AML-193 (cell line): ENCODE measurements around the gene EOLA2.
"Not testable (repeated sequence)": the region's sequence is repeated elsewhere in the genome, so short reads cannot be mapped to it uniquely, and the experiment has no call there.

Experiments
- DNase-seq, 2 experiments: peaks; one replicate each; lab custom pipeline; 2025; lab: John Stamatoyannopoulos, UW

The EOLA2 gene

DNA sequence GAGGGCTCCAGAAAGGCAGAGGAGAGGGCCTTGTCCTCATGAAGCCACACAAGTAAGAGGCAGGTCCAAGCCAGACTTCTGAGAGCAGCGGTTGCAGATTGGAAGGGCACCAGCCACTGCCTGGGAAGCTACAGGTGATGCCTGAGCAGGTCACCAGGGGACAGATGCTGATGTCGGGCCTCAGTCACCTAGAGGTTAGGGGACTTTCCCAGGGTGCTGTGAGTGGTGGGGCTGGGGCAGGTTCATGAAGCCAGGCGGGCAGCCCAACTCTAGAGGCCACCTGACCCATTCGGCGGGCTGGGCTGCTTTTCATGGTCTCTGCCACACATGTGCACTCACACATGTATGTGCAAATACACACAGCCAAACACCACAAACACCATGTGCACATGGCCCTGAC, 5.3 kb downstream of the EOLA2 start:
- DNase-seq: not testable (repeated sequence)

DNA sequence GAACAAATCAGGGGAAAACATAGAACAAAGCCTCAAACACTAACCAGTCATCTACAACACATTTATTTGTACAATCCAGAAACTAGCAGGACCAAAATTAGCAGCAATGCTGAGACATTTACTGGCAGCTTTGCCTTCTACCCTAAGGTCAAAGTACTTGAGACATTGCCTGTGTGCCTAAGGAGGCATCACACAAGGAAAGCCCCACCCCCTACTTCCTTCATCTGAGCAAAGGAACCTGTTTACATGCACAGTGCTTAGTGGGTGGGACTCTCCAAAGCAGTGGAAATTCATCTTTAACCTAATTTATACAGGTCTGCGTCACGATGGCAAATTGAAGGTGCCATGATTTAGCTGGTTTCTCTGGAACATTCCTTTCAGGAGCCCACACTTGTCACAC, 6.1 kb downstream of the EOLA2 start:
- DNase-seq: not testable (repeated sequence)

- not testable (repeated sequence) for DNase-seq
These were observed 6.9 kb downstream of the EOLA2 start for GRCh38 chrX:149931355-149931754.

DNA sequence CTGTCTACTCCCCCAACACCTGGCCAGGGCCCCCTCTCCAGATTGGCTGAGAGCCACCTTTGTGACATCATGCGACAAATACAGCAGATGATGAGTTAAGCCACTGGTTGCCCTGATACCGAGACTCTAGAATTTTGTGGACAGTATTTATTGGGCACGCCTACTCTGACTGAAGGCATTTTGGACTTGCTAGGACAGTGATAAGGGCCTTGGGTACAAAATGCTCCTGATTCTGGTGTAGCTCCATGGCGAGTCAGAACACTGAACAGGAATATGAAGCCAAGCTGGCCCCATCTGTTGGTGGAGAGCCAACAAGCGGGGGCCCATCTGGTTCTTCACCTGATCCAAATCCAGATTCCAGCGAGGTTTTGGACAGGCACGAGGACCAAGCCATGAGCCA, 8.9 kb downstream of the EOLA2 start, which contains the start of gene HSFX4:
Gene HSFX4, plus strand, starts transcription at position 174 of the 400 bp plus-strand sequence. Its CDS starts 72 bp downstream, at position 246.
- not testable (repeated sequence) for DNase-seq

- not testable (repeated sequence) for DNase-seq
These were observed 9.7 kb downstream of the EOLA2 start for GRCh38 chrX:149928635-149929034.

- DNase-seq: not testable (repeated sequence)
These were observed 10.4 kb downstream of the EOLA2 start for GRCh38 chrX:149927964-149928258.

- DNase-seq: not testable (repeated sequence)
These were observed 10.9 kb downstream of the EOLA2 start for GRCh38 chrX:149927245-149927963.

DNA sequence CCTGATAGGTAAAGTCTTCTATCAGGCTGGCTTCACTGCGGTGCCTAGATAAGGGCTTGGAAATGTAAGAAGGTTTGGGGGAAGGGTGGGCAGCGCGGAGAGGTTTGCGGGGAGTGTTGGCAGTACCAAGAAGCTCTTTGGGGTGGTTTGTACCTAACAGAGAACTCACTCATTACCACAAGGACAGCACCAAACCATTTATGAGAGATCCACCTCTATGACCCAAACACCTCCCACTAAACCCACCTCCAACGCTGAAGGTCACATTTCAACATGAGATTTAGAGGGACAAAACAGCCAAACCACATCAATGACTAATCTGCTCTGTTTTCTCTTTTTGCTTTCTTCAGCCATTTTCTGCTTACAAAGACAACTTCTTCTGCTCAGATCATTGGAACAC, 13.9 kb downstream of the EOLA2 start:
- DNase-seq: not testable (repeated sequence)

- not testable (repeated sequence) for DNase-seq
These were observed 14.5 kb downstream of the EOLA2 start for GRCh38 chrX:149923836-149924235.

- no peak for DNase-seq
These were observed 21.4 kb downstream of the EOLA2 start for GRCh38 chrX:149916745-149917392.

DNA sequence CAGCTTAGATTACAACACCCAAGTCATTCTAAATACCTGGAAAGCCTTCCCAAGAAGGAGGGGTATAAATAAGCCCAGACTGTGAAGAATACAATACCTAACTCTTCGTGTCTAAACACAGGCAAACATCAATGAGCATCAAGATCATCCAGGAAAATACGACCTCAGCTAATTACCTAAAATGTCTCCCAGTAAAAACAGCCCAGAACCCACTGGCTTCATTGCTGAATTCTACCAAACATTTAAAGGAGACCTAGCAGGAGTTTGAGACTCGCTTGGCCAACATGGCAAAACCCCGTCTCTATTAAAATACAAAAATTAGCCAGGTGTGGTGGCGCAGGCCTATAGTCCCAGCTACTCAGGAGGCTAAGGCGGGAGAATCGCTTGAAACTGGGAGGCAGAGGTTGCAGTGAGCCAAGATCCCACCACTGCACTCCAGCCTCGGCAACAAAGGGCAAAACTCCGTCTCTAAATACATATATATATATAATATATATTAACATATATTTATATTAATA, 28.1 kb downstream of the EOLA2 start:
- DNase-seq: no peak

- no peak for DNase-seq
These were observed 28.7 kb downstream of the EOLA2 start for GRCh38 chrX:149909324-149910177.

GRCh38 chrX:149908727-149909126, 29.6 kb downstream of the EOLA2 start:
- DNase-seq: no peak

- DNase-seq: no peak
These were observed 30.0 kb downstream of the EOLA2 start for GRCh38 chrX:149908308-149908707.

GRCh38 chrX:149903889-149904748, 34.2 kb downstream of the EOLA2 start:
- no peak for DNase-seq

GRCh38 chrX:149898554-149898953, 39.7 kb downstream of the EOLA2 start:
- DNase-seq: no peak

GRCh38 chrX:149890828-149891227, 47.5 kb downstream of the EOLA2 start:
- DNase-seq: not testable (repeated sequence)
